ENCODE measurements around the gene THUMPD3. TPM values are rescaled to one million over a fixed set of nuclear protein-coding genes. Genes with fewer than 3 reads are reported as not detected.

The THUMPD3 gene
- total and polyA plus RNA-seq, 9 of the 15 experiments (the other 6 are each of a cell fraction or from before 2014, with no cell fraction given): 58.3 to 132 (median 113) TPM

GRCh38 chr3:9404680-9405079, 41.8 kb downstream of the THUMPD3 start (continued):
- TF ChIP-seq ZNF324 (CRISPR knock-in tag; IDR thresholded peaks at IDR 0.05) (no peak), U2AF2 (optimal IDR thresholded peaks at IDR 0.05; ENCODE audit: low read depth, low read length) (no peak), DPF2 (IDR thresholded peaks at IDR 0.05) (peak; percentile 51), MEF2A (IDR thresholded peaks at IDR 0.05; ENCODE audit: control insufficient read depth, low read depth, low read length) (no peak), ZEB2 (IDR thresholded peaks at IDR 0.05) (0 out of 2 replicates have a peak, but pooled peaks have one; percentile 18), SMARCA4 (IDR thresholded peaks at IDR 0.05) (peak; percentile 50; the same call in 1 of the 2 replicates), POLR2AphosphoS2 (IDR thresholded peaks at IDR 0.05; ENCODE audit: low read length) (no peak), ZSCAN32 (CRISPR knock-in tag; IDR thresholded peaks at IDR 0.05) (no peak), CREB1 (IDR thresholded peaks at IDR 0.05) (no peak), CREB1 (CRISPR knock-in tag; IDR thresholded peaks at IDR 0.05) (no peak), ETV1 (tag; conservative IDR thresholded peaks at IDR 0.05; ENCODE audit: low read depth) (peak; percentile 30; the same call in 1 of the 2 replicates), TEAD4 (IDR thresholded peaks at IDR 0.05; ENCODE audit: low read length) (peak; percentile 38; the same call in 1 of the 2 replicates), TEAD4 (CRISPR knock-in tag; IDR thresholded peaks at IDR 0.05; ENCODE audit: borderline replicate concordance) (no peak), ZNF184 (CRISPR knock-in tag; IDR thresholded peaks at IDR 0.05) (no peak), RAD21 (CRISPR knock-in tag; conservative IDR thresholded peaks at IDR 0.05 in 1 of 2, IDR thresholded peaks at IDR 0.05 in 1 of 2) (peak in 1 of 2 experiments; percentile 34; a peak in 1 of 4 replicates), ZBTB5 (IDR thresholded peaks at IDR 0.05) (no peak), IRF9 (tag; IDR thresholded peaks at IDR 0.05) (no peak), SNRNP70 (optimal IDR thresholded peaks at IDR 0.05; ENCODE audit: low read depth, low read length) (no peak), ZKSCAN1 (IDR thresholded peaks at IDR 0.05; ENCODE audit: low read depth, low read length) (no peak), ZNF77 (CRISPR knock-in tag; IDR thresholded peaks at IDR 0.05) (no peak), YY1 (IDR thresholded peaks at IDR 0.05; ENCODE audit: borderline replicate concordance in 1 of 3, control insufficient read depth in 1 of 3, extremely low read depth in 1 of 3, insufficient read depth in 3 of 3, insufficient read length in 1 of 3, insufficient replicate concordance in 2 of 3, low read depth in 1 of 3, low read length in 2 of 3) (peak in 1 of 3 experiments; percentile 45)
- TF ChIP-seq, protein P1, sequence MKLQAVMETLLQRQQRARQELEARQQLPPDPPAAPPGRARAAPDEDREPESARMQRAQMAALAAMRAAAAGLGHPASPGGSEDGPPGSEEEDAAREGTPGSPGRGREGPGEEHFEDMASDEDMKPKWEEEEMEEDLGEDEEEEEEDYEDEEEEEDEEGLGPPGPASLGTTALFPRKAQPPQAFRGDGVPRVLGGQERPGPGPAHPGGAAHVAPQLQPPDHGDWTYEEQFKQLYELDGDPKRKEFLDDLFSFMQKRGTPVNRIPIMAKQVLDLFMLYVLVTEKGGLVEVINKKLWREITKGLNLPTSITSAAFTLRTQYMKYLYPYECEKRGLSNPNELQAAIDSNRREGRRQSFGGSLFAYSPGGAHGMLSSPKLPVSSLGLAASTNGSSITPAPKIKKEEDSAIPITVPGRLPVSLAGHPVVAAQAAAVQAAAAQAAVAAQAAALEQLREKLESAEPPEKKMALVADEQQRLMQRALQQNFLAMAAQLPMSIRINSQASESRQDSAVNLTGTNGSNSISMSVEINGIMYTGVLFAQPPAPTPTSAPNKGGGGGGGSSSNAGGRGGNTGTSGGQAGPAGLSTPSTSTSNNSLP (IDR thresholded peaks at IDR 0.05; ENCODE audit: borderline replicate concordance, low read depth, low read length): 0 out of 2 replicates have a peak, but pooled peaks have one; percentile 61
- TF ChIP-seq, protein P2, sequence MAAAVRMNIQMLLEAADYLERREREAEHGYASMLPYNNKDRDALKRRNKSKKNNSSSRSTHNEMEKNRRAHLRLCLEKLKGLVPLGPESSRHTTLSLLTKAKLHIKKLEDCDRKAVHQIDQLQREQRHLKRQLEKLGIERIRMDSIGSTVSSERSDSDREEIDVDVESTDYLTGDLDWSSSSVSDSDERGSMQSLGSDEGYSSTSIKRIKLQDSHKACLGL (CRISPR knock-in tag; IDR thresholded peaks at IDR 0.05; ENCODE audit: borderline replicate concordance, poor library complexity, severe bottlenecking): no peak
- TF ChIP-seq, protein P3, sequence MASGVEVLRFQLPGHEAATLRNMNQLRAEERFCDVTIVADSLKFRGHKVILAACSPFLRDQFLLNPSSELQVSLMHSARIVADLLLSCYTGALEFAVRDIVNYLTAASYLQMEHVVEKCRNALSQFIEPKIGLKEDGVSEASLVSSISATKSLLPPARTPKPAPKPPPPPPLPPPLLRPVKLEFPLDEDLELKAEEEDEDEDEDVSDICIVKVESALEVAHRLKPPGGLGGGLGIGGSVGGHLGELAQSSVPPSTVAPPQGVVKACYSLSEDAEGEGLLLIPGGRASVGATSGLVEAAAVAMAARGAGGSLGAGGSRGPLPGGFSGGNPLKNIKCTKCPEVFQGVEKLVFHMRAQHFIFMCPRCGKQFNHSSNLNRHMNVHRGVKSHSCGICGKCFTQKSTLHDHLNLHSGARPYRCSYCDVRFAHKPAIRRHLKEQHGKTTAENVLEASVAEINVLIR (CRISPR knock-in tag; IDR thresholded peaks at IDR 0.05): no peak
